M059J (cell line): ENCODE results near the gene MSANTD3. TPM values are rescaled to one million over a fixed set of nuclear protein-coding genes. Genes with fewer than 3 reads are reported as not detected.
"Not testable (repeated sequence)": the region's sequence is repeated elsewhere in the genome, so short reads cannot be mapped to it uniquely, and the experiment has no call there.

Source experiments
- DNase-seq: peaks from one replicate; pipeline ENCODE4 v3.0.0-alpha.2; 2012; ENCODE audit warnings: low read depth
- total RNA-seq: library from RNA; depleted of rRNA; stranded (reverse); fragments of >200 nt; shearing (Covaris generic); gene quantifications from 2 replicates; pipeline ENCODE4 v1.2.3, GENCODE V29; 2014

MSANTD3 gene
- total RNA-seq, 1 experiment from 2014 or later: 114 TPM

DNA sequence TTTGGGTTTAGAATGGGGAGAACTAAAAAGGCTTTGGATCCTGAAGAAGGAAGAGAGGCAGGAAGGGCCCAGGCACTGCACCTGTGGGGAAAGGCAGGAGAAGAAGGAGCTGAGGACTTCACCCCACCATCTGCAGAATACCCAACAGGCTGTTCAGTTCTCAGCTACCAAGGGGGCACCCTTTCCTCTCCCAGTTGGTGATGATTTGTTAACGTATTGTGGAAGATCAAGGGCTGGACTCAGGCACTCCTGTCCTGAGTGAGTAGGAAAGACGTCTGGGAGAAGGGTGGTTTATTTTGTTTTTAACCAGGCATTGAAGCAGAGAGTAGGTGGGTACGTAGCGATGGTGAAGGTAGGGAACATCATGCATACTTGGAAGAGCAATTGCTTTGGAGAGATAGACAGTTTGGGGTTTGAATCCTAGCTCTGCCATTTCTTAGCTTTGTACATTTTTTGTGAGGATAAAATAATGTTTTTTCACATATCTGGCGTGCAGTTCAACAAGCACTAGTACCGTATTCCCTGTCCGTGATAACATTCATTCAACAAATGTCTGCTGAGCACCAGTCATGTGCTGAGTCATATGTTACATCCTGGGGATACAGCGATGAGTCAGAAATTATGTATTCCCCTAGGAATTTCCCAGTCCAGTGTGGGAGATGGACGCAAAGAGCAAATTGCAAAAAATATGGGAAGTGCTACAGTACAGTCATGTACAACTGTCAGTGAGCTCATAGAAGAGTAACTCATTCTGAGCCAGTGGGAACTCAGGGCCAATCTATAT, 2.1 kb downstream of the MSANTD3 start:
- peak; percentile 99 for DNase-seq

DNA sequence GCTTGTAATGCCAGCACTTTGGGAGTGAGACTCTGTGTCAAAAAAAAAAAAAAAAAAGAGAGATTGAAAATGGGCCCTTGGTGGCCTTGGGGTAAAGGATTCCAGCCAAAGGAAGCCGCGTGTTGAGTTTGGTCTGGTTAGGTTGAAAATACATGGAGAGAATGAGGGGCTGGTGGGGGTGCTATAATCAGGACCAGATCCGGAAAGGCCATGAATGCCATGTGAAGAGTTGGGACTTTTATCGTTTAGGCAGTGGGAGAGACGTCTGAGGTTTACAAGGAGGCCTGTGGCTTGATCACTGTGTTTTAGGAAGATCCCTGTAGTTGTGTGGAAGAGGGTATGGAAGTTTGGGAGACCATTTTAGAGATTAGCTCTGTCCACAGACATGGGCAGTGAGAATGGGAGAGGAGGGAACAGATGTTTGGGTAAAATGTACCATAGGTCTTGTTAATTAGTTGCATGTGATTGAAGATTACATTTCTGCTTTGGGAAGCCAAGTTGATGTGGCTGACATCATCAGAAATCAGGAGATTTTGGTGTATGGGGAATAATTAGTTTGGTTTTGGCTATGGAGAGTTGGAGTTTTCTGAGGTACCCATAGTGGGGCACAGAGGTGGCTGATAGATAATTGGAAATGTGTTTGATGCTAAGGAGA, 3.5 kb downstream of the MSANTD3 start:
- no peak for DNase-seq

DNA sequence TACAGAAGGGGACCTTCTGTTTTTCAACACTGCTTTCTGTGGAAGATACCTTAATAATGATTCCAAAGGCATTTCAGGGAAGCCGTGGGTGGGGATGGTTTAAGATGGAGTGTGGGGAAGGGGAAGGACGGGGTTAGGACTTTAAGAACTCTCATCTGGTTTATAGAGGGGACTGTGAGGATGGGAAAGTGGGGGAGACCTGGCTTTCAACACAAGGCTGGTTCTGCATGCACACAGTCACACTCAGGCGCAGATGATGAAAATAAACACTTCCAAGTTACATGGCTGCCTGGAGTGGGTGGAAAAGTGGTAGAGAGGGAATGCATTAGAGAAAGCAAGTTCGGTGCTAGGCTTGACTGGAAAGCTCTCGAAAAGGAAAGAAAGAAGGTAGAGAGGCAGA, 4.9 kb downstream of the MSANTD3 start:
- no peak for DNase-seq

DNA sequence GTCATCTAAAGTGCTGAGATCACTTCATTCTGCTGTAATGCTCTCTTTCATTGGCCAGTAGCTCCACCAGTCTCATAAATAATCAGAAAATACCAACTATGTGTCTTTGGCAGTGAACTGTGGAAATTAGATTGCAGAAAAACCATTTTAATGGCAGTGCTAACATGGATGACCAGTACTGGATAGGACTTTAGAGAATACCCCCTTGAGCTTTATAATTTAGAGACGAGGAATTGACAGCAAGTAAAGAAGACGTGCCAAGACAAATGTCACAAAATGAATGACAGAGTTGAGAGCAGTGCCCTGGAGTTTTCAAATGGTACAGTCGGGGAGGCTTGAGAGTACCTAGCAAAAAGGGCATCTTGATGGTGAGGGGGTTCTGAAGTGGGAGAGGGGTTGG, 5.8 kb downstream of the MSANTD3 start:
- DNase-seq: no peak

DNA sequence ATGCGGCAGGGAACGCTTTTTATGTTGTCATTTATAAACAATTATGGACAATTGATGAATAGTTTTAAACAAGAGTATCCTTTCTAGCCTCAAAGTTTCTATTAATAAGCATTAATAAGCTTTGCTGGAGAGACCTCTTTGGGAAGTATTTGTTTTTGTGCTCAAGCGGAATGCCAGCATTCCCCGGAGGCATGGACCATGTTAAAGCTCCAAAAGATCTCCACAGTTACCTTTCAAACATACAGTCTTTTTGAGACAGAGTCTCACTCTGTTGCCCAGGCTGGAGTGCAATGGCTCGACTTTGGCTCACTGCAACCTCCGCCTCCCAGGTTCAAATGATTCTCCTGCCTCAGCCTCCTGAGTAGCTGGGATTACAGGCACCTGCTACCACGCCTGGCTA, 9.6 kb downstream of the MSANTD3 start:
- no peak for DNase-seq

DNA sequence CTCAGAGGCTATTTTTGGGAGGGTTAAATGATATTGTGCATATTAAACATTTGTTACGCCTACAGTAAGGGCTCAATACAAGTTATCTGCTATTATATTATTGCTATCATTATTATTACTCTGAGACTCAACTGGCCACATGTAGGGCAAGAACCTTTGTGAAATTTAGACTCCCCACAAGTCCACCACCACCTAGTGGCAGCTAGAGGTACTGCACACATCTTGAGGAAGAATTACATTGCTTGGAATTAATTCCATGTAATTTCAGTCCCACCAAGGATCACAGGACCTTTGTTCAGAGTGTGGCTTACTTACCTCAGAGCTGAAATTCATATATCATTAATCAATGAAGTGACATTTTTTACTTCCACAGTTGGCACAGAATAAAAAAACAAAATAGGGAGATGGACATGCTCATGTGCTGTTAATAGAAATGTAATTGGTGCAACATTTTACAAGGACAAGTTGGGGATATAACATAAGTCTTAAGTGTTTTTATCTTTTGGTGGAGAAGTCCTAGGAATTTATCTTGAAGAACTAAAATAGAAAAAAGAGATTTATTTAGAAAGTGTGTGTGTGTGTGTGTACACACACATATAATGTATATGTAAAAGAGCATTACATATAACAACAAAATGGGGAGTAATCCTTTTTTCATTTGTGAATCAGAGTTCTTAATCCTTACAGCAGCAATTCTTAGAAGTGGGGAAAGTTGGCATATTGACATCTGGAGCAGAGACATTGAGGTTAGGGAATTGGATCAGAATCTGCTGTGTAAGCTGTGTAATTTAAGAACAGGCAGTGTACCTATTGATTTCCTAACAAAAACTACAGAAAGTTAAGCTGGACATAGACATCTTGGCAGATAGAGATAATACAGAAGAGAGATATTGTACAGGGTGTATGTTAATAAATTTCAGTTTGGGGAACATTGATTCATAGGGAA, 11.2 kb downstream of the MSANTD3 start:
- DNase-seq: peak; percentile 74

DNA sequence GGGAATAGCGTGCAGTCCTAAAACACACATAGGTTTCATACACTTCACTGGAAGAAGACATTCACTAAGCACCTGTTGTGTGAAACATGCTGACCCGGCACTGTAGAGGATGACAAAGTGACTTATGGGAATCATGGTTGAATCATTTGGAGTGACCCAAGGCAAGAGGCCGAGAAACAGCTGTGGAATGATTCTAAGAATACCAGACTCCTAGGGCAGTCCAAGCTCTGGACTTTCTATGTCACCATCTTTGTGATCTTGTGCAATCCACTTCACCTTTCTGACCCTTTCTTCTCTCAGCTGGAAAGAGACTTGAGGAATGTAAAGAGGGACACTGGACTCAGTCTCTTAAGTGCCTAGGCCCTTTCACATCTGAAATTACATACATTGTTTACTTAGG, 13.1 kb downstream of the MSANTD3 start:
- DNase-seq: peak; percentile 57

DNA sequence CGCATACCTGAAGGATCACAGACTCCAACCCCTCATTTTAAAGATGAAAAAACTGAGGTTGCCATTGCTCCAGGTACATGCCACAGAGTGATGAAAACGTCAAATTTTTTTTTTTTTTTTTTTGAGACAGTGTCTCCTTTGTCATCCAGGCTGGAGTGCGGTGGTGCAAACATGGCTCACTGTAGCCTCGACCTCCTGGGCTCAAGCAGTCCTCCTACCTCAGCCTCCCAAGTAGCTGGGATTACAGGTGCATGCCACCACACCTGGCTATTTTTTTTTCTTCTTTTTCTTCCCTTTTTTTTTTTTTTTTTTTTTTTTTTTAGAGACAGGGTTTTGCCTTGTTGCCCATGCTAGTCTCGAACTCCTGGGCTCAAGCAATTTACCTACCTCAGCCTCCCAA, 13.5 kb downstream of the MSANTD3 start:
- DNase-seq: not testable (repeated sequence)

DNA sequence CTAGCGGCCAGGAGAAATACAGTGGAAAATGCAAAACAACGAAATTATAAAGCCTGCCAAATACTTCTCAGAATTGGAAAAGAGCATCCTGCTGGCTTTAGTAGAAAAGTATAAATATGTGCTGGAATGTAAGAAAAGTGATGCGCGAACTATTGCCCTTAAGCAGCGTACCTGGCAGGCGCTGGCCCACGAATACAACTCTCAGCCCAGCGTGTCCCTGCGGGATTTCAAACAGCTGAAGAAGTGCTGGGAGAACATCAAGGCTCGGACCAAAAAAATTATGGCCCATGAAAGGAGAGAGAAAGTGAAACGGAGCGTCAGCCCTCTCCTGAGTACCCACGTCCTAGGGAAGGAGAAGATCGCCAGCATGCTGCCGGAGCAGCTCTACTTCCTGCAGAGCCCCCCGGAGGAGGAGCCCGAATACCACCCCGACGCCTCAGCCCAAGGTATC, 15.0 kb downstream of the MSANTD3 start:
- DNase-seq: no peak

DNA sequence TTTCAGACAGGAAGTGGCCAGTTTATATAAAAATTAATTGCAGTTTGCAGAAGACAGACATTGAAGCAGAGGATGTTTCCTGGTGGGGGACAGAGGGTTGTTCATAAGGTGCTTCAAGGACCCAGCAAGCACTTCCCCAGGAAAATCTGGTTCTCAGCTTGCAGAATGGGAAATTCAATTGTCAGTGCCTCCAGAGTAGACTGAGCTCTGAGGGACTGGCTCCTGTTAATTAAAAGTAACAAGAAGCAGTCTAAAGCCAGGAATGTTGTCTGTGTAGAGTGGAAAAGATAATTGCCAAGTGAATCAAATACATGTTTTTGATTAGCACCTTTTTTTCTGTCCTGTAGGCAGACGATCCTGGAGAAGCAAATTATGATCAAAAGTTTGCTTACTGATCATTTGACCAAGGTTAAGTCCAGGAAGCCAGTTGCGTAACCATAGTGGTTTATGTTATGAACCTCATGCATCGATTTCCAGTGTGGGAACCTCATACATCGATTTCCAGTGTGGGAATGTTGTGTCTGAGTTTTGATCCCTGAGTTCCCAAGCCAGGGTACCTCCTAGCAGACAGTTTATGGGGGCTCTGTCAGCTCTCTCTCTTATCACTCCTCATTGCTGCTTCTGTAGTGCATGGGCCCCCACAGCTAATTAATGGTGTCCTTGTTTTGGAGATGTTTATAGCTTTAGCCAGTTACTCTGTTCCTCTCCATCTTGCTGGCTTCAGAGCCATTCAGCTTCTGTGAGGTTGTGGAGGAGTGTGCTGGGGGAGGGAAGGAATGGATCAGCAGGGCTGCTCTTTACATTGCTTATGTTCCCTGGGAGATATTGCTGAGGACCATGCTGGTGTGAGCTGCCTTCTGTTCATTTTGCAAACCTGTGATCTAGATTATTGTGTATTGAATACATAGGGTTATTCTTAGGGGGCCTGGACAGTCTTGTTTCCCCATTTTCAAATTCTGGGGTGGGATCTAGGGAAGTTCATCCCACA, 17.1 kb downstream of the MSANTD3 start:
- peak; percentile 30 for DNase-seq

DNA sequence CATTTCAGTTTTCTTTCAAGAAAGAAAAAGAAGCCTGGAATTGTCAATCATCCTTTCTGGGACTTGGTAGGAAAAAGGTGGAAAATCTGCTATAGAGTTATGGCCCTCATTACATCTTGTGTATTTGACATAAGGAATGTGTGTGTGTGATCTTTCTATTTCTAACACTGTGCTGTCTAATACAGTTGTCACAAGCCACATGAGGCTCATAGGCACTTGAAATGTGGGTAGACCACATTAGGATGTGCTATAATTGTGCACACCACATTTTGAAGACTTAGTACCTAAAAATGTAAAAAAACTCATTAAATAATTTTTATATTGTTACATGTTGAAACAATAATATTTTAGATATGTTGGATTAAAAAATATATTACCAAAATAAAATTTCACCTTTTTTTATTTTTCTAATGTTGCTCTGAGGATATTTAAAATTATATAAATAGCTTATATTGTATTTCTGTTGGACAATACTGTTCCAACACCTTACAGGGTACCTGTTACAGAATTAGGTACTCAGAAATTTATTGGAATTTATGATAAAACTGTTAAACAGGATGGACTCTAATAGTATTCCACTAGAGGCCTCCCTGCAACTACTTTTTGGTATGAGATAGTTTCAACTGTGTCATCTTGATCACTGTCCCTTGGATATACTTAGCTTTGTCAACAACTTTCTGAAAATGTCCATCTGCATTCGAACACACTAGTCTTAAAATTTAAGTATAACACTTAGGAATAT, 18.4 kb downstream of the MSANTD3 start:
- DNase-seq: no peak

DNA sequence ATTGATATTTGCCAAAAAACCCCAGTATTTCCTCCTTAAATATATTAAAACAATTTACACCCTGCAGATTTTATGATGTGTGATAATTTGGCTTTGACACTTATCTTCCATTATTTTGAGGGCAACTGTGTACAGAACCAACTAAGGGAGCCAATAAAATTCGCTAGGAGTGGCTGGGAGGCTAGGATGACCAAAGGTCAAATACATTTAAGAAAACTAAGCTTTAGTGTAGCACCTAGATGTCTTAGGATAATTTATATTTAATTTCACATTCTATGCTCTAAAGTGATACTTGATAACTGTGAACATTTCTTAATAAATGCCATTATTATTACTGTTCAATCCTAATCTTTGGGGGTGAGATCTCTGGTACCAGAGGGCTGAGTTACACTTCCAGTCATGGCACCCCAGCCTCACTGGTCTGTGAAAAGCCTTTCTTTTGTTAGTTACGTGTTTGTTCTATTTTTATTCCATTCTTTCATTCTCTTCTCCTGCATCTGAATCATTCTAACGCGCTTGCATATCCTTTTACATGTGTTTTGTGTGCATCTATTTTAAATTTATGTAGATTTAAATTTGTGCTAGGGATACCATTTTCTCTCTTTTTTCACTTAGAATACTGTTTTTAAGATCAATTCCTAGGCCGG, 19.1 kb downstream of the MSANTD3 start:
- DNase-seq: no peak

DNA sequence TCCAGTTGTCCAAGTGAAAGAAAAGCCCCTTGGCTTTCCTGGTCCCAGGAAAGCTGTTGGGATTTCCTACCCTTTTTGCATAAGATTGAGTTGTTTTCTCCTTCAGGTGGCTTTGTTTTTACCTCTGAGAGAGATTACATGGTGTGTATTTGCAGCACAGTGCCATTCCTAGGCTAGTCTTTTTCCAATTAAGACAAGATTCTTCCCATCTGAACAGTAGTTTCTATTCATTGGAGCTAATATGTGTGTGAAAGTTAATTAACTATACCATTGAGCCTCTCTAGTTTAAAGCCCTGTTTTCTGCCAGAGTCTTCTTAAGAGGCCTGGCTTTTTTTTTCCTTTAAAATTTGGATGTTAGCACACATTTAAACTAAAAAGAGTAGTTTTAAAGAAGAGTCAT, 20.1 kb downstream of the MSANTD3 start:
- no peak for DNase-seq

DNA sequence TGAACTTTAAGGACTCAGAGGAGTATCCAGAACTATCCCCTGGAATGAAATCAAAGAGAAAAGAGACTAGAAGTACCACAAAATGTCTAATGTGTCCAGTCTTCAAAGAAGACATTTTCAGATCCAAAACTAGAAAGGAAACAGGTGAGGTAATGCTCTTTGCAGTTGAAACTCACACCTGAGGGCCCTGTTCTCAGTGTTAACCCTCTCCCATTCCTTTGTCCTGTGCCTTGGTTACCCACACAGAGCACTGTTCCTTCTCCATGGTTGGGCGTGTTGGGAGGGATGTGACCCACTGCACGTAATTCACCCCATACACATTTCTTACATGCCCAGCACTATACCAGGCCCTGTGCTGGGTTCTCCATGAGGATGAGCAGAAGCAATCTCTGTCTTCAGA, 21.3 kb downstream of the MSANTD3 start:
- no peak for DNase-seq

DNA sequence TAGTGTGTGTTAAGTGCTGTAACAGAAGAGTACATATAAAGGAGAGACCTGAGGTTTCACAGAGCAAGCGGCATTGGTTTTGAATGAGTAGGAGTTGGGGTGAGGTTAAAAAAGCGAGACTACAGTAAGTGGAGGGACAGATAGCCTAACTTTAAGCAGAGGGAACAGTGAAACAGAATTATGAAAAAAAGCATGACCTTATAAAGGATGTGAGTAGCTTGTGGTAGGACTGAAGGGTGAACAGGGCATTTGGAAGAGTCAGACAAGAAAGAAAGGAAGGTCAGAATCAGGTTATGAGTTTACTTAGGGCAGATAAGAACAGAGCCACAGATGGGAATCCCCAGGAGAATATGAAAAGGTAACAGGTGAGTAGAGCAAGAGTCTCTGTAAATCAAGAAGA, 22.5 kb downstream of the MSANTD3 start:
- DNase-seq: no peak

DNA sequence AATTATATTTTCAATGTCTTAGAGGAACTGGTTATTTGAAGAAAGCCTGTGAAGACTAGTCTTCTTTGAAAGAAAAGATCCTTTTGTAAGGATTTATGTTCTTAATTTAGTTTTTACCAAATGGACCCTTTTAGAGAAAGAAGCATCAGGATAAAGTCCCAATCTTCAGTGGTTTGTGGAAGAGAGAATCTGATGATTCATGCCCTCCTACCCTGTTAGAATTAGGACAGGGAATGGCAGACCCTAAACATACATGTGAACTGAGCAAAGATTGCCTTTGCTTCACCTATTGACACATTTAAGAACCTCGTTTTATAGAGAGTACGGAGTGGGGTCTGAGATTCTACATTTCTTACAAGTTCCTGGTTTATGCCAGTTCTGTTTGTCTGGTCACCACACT, 26.0 kb downstream of the MSANTD3 start:
- no peak for DNase-seq

DNA sequence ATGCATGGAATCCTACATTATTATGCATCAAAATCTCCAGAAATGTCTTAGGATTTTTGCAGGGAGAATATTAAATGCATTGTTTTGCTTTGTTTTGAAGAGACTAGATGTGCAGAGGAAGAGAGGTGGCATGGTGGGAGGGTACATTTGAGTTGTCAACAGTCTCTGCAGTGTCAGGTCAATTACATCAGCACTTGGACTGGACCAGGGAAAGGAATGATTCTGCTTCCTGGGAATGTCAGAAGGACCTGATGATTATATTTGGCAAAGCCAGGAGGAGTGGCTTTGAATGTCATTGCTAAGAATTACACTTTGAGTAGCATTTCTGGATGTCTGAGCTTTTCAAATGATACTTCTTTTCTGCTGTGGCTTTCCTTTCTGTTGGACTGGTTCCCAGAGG, 28.5 kb downstream of the MSANTD3 start:
- DNase-seq: no peak

DNA sequence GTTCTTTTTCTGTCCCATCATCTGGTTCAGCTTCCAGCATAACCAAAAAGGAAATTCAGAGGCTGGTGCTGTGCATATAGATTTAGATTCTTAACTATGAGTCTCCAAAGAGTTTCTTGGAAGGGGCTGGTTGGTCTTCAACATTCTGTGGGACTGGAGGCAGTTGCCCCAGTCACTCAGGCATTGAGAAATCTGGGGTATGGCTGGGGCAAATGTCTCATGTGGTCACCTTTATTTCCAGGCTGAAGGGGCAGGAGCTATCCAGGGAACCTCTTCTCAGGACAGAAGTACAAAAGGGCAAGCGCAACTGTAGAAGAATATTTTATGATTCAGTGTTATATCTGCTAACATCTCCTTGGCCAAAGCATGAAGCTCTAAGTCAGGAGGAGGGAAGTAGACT, 30.6 kb downstream of the MSANTD3 start:
- DNase-seq: no peak

DNA sequence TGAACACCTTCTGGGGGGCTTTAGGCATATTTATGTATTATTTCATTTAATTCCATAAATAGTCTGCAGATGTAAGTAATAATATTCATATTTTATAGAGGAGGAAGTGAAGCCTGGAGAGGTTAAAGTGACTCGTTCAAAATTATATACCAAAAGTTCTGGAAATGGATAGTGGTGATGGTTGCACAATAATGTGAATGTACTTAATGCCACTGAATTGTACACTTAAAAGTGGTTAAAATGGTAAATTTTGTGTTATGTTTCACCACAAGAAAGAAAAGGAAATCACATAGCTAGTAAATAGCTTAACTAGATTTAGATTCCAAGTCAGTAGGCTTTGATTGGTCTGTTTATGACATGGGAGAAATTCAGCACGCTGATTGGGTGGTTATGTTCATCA, 33.0 kb downstream of the MSANTD3 start:
- DNase-seq: no peak

DNA sequence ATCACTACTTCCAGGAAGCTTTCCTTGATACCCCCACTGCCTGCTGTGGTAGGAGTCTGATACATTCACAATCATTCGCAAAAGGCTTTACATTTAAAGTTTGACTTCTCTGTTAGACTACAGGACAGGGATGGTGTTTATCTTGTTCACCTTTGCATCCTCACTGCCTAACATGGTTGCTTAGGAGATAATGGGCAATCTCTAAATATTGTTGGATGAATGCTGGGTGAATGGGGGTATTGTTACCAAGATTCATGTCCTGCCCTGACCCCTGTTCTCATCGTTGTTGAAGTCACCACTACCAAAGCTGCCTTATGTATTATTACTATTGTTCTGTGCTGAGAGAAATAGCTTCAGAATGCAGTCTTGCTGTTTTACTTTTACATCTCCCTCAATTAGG, 38.3 kb downstream of the MSANTD3 start:
- DNase-seq: no peak
